GM21786 (cell line): ENCODE results near the gene LRRN3.
A peak's percentile ranks its signal among the peaks of the same experiment; 100 is the strongest.

Experiments used
- ATAC-seq: cut with Tn5 transposase; IDR thresholded peaks from one replicate; pipeline ENCODE4 v1.9.1; 2021; ENCODE audit not compliant: unreplicated experiment

The LRRN3 gene

GRCh38 chr7:111162692-111163091 lies 71.8 kb downstream of the LRRN3 start:
- ATAC-seq, result no peak

- ATAC-seq, result no peak
Measured at GRCh38 chr7:111164442-111164841, 73.5 kb downstream of the LRRN3 start.

- ATAC-seq, result no peak
Measured at GRCh38 chr7:111168182-111168581, 77.3 kb downstream of the LRRN3 start.

GRCh38 chr7:111172564-111173257 lies 81.8 kb downstream of the LRRN3 start:
- ATAC-seq, result no peak

- ATAC-seq, result no peak
Measured at GRCh38 chr7:111173528-111173927, 82.6 kb downstream of the LRRN3 start.

- peak; percentile 71 for ATAC-seq
Measured at GRCh38 chr7:111173990-111174389, 83.1 kb downstream of the LRRN3 start.

GRCh38 chr7:111174510-111174909 lies 83.6 kb downstream of the LRRN3 start:
- ATAC-seq, result no peak
